WTC11 (cell line): ENCODE data around the gene PHOX2B. TPM values are rescaled to one million over a fixed set of nuclear protein-coding genes. Genes with fewer than 3 reads are reported as not detected.

Source experiments
- ATAC-seq: fragments of 200-7000 bp; cut with Tn5 transposase; 2 replicates; pipeline ENCODE4 v1.10.0; 2021; ENCODE audit warnings: mild to moderate bottlenecking, moderate library complexity
- CTCF ChIA-PET: fragments of 300-600 bp; sonication (Branson Sonifier 250); formaldehyde crosslinking; loops from one replicate; lab custom pipeline; 2021; ENCODE audit warnings: antibody characterized with exemption; lab: Charles Lee
- POLR2A ChIA-PET: fragments of 350-600 bp; sonication (Branson Sonifier 250); formaldehyde crosslinking; loops from one replicate; lab custom pipeline; 2021; ENCODE audit warnings: antibody characterized with exemption; lab: Charles Lee
- DNase-seq: peaks from one replicate; pipeline ENCODE4 v3.0.0; 2021; ENCODE audit warnings: low spot score
- H3K27ac Mint-ChIP-seq: 2 replicates; pipeline ENCODE4 v1.8.0; 2021; ENCODE audit warnings: mixed read lengths
- H3K27me3 Mint-ChIP-seq: 2 replicates; pipeline ENCODE4 v1.8.0; 2021; ENCODE audit warnings: low read depth, mild to moderate bottlenecking, moderate library complexity, mixed read lengths
- H3K36me3 Mint-ChIP-seq: 2 replicates; pipeline ENCODE4 v1.8.0; 2021; ENCODE audit warnings: mixed read lengths
- H3K4me1 Mint-ChIP-seq: 2 replicates; pipeline ENCODE4 v1.8.0; 2022; ENCODE audit warnings: mixed read lengths
- H3K4me3 Mint-ChIP-seq: 2 replicates; pipeline ENCODE4 v1.8.0; 2021; ENCODE audit warnings: mild to moderate bottlenecking, moderate library complexity, mixed read lengths
- H3K9me3 Mint-ChIP-seq: 2 replicates; pipeline ENCODE4 v1.8.0; 2021; ENCODE audit warnings: mixed read lengths
- CDX4 ChIP-seq: fragments of 250-450 bp; sonication (Bioruptor Pico); IDR thresholded peaks from 2 replicates; pipeline ENCODE4 v1.9.0; 2021; ENCODE audit warnings: moderate library complexity, mild to moderate bottlenecking, inconsistent platforms, borderline replicate concordance
- CREM ChIP-seq: sonication (generic); formaldehyde crosslinking; IDR thresholded peaks from 2 replicates; pipeline ENCODE4 v1.8.1; 2022; ENCODE audit warnings: mild to moderate bottlenecking, missing genetic modification reagents, moderate library complexity
- FOXP4 ChIP-seq: sonication (generic); formaldehyde crosslinking; IDR thresholded peaks from 2 replicates; pipeline ENCODE4 v1.8.0; 2022; ENCODE audit warnings: mild to moderate bottlenecking, missing genetic modification reagents
- GRHL2 ChIP-seq: fragments of 250-450 bp; sonication (Bioruptor Pico); IDR thresholded peaks from 2 replicates; pipeline ENCODE4 v1.8.0; 2022; ENCODE audit warnings: mild to moderate bottlenecking, moderate library complexity; ENCODE audit not compliant: insufficient replicate concordance, severe bottlenecking
- GTF2I ChIP-seq: fragments of 250-450 bp; sonication (Bioruptor Pico); conservative IDR thresholded peaks from 2 replicates; pipeline ENCODE4 v1.4.0; 2021; ENCODE audit warnings: mild to moderate bottlenecking
- HMGXB4 ChIP-seq: sonication (generic); formaldehyde crosslinking; IDR thresholded peaks from 2 replicates; pipeline ENCODE4 v1.8.1; 2023; ENCODE audit warnings: mild to moderate bottlenecking, moderate library complexity, missing genetic modification reagents
- KAT7 ChIP-seq: sonication (generic); formaldehyde crosslinking; IDR thresholded peaks from 2 replicates; pipeline ENCODE4 v1.8.1; 2023; ENCODE audit warnings: missing genetic modification reagents, mild to moderate bottlenecking, borderline replicate concordance
- NFATC4 ChIP-seq: fragments of 250-450 bp; sonication (Bioruptor Pico); IDR thresholded peaks from 2 replicates; pipeline ENCODE4 v1.9.0; 2021; ENCODE audit warnings: mild to moderate bottlenecking
- NR2C2 ChIP-seq: sonication (generic); formaldehyde crosslinking; IDR thresholded peaks from 2 replicates; pipeline ENCODE4 v1.8.0; 2022; ENCODE audit warnings: mild to moderate bottlenecking, missing genetic modification reagents
- OVOL2 ChIP-seq: fragments of 250-450 bp; sonication (Bioruptor Pico); IDR thresholded peaks from 2 replicates; pipeline ENCODE4 v1.9.0; 2021; ENCODE audit warnings: mild to moderate bottlenecking, borderline replicate concordance
- STAT6 ChIP-seq: sonication (generic); formaldehyde crosslinking; conservative IDR thresholded peaks from 2 replicates; pipeline ENCODE4 v1.8.1; 2023; ENCODE audit warnings: mild to moderate bottlenecking, low read depth, missing genetic modification reagents, moderate library complexity
- USF2 ChIP-seq: sonication (generic); formaldehyde crosslinking; IDR thresholded peaks from 2 replicates; pipeline ENCODE4 v1.8.1; 2023; ENCODE audit warnings: mild to moderate bottlenecking, missing genetic modification reagents, moderate library complexity
- ZNF138 ChIP-seq: sonication (generic); formaldehyde crosslinking; conservative IDR thresholded peaks from 2 replicates; pipeline ENCODE4 v1.8.1; 2022; ENCODE audit warnings: mild to moderate bottlenecking, moderate library complexity, missing genetic modification reagents
- total RNA-seq: library from RNA; stranded (reverse); gene quantifications from 3 replicates; pipeline ENCODE4 v1.2.3, GENCODE V29; 2021
- TF ChIP-seq, protein P1 (sequence below): fragments of 250-450 bp; sonication (Bioruptor Pico); IDR thresholded peaks from 2 replicates; pipeline ENCODE4 v1.8.0; 2021; ENCODE audit warnings: mild to moderate bottlenecking
- TF ChIP-seq, protein P2 (sequence below): fragments of 250-450 bp; sonication (Bioruptor Pico); IDR thresholded peaks from 2 replicates; pipeline ENCODE4 v1.9.0; 2021; ENCODE audit warnings: mild to moderate bottlenecking
- TF ChIP-seq, protein P3 (sequence below): sonication (generic); formaldehyde crosslinking; IDR thresholded peaks from 2 replicates; pipeline ENCODE4 v1.8.0; 2022; ENCODE audit warnings: mild to moderate bottlenecking, missing genetic modification reagents
- TF ChIP-seq, protein P4 (sequence below): sonication (generic); formaldehyde crosslinking; IDR thresholded peaks from 2 replicates; pipeline ENCODE4 v1.8.1; 2022; ENCODE audit warnings: mild to moderate bottlenecking, missing genetic modification reagents, moderate library complexity, borderline replicate concordance

Gene PHOX2B
- total RNA-seq, 1 experiment from 2014 or later = not detected

GRCh38 chr4:41702770-41703169 is 45.8 kb downstream of the PHOX2B start (continued):
- TF ChIP-seq, protein P1, sequence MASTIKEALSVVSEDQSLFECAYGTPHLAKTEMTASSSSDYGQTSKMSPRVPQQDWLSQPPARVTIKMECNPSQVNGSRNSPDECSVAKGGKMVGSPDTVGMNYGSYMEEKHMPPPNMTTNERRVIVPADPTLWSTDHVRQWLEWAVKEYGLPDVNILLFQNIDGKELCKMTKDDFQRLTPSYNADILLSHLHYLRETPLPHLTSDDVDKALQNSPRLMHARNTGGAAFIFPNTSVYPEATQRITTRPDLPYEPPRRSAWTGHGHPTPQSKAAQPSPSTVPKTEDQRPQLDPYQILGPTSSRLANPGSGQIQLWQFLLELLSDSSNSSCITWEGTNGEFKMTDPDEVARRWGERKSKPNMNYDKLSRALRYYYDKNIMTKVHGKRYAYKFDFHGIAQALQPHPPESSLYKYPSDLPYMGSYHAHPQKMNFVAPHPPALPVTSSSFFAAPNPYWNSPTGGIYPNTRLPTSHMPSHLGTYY (CRISPR knock-in tag) = no peak

GRCh38 chr4:41701983-41702382 is 46.5 kb downstream of the PHOX2B start:
- TF ChIP-seq NFATC4 (CRISPR knock-in tag) (no peak), CREM (CRISPR knock-in tag) (no peak)
- TF ChIP-seq, protein P2, sequence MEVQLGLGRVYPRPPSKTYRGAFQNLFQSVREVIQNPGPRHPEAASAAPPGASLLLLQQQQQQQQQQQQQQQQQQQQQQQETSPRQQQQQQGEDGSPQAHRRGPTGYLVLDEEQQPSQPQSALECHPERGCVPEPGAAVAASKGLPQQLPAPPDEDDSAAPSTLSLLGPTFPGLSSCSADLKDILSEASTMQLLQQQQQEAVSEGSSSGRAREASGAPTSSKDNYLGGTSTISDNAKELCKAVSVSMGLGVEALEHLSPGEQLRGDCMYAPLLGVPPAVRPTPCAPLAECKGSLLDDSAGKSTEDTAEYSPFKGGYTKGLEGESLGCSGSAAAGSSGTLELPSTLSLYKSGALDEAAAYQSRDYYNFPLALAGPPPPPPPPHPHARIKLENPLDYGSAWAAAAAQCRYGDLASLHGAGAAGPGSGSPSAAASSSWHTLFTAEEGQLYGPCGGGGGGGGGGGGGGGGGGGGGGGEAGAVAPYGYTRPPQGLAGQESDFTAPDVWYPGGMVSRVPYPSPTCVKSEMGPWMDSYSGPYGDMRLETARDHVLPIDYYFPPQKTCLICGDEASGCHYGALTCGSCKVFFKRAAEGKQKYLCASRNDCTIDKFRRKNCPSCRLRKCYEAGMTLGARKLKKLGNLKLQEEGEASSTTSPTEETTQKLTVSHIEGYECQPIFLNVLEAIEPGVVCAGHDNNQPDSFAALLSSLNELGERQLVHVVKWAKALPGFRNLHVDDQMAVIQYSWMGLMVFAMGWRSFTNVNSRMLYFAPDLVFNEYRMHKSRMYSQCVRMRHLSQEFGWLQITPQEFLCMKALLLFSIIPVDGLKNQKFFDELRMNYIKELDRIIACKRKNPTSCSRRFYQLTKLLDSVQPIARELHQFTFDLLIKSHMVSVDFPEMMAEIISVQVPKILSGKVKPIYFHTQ (CRISPR knock-in tag) = no peak
- ATAC-seq = no peak
- DNase-seq = no peak
- Mint-ChIP-seq H3K27ac (no peak overlapping the region), H3K4me1 (no peaks in the 10 kb centered on the region), H3K36me3 (no peaks in the 10 kb centered on the region), H3K4me3 (no peak overlapping the region), H3K9me3 (no peaks in the 10 kb centered on the region), H3K27me3 (peaks cover 29% of the 10 kb centered on the region)
- ChIA-PET POLR2A (no interaction called here), CTCF (no interaction called here)

GRCh38 chr4:41696763-41697162 is 51.8 kb downstream of the PHOX2B start:
- CTCF ChIA-PET = interaction anchor here (2.8 kb wide), 1 partner anchor 191 kb away, joined by 11 read pairs; no protein-coding TSS in a partner anchor
- Mint-ChIP-seq H3K4me3 (no peak overlapping the region), H3K27me3 (peaks cover 10% of the 10 kb centered on the region), H3K36me3 (no peaks in the 10 kb centered on the region), H3K27ac (no peak overlapping the region), H3K9me3 (no peaks in the 10 kb centered on the region), H3K4me1 (peaks cover 9% of the 10 kb centered on the region)
- no peak for DNase-seq
- POLR2A ChIA-PET = interaction anchor here (0.6 kb wide), 1 partner anchor 880 kb away, joined by 3 read pairs; no protein-coding TSS in a partner anchor
- ATAC-seq = peak; percentile 49
- TF ChIP-seq OVOL2 (CRISPR knock-in tag) = no peak
- TF ChIP-seq HMGXB4 (CRISPR knock-in tag) = no peak
- TF ChIP-seq GRHL2 = no peak
- TF ChIP-seq FOXP4 (CRISPR knock-in tag) = no peak
- no peak for TF ChIP-seq ZNF138 (CRISPR knock-in tag)
- TF ChIP-seq, protein P3, sequence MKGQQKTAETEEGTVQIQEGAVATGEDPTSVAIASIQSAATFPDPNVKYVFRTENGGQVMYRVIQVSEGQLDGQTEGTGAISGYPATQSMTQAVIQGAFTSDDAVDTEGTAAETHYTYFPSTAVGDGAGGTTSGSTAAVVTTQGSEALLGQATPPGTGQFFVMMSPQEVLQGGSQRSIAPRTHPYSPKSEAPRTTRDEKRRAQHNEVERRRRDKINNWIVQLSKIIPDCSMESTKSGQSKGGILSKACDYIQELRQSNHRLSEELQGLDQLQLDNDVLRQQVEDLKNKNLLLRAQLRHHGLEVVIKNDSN (CRISPR knock-in tag) = no peak
- TF ChIP-seq, protein P4, sequence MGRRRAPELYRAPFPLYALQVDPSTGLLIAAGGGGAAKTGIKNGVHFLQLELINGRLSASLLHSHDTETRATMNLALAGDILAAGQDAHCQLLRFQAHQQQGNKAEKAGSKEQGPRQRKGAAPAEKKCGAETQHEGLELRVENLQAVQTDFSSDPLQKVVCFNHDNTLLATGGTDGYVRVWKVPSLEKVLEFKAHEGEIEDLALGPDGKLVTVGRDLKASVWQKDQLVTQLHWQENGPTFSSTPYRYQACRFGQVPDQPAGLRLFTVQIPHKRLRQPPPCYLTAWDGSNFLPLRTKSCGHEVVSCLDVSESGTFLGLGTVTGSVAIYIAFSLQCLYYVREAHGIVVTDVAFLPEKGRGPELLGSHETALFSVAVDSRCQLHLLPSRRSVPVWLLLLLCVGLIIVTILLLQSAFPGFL (CRISPR knock-in tag) = no peak
- no peak for TF ChIP-seq STAT6 (CRISPR knock-in tag)
- no peak for TF ChIP-seq NR2C2 (CRISPR knock-in tag)
- no peak for TF ChIP-seq GTF2I (CRISPR knock-in tag)
- no peak for TF ChIP-seq CDX4 (CRISPR knock-in tag)
- TF ChIP-seq KAT7 (CRISPR knock-in tag) = no peak
- no peak for TF ChIP-seq USF2 (CRISPR knock-in tag)
